Measurements from ENCODE around the gene PRMT7. TPM values are rescaled to one million over a fixed set of nuclear protein-coding genes. Genes with fewer than 3 reads are reported as not detected.

Gene PRMT7
- total and polyA plus RNA-seq, 8 donors: 29.0 to 66.3 (median 52.6) TPM

DNA sequence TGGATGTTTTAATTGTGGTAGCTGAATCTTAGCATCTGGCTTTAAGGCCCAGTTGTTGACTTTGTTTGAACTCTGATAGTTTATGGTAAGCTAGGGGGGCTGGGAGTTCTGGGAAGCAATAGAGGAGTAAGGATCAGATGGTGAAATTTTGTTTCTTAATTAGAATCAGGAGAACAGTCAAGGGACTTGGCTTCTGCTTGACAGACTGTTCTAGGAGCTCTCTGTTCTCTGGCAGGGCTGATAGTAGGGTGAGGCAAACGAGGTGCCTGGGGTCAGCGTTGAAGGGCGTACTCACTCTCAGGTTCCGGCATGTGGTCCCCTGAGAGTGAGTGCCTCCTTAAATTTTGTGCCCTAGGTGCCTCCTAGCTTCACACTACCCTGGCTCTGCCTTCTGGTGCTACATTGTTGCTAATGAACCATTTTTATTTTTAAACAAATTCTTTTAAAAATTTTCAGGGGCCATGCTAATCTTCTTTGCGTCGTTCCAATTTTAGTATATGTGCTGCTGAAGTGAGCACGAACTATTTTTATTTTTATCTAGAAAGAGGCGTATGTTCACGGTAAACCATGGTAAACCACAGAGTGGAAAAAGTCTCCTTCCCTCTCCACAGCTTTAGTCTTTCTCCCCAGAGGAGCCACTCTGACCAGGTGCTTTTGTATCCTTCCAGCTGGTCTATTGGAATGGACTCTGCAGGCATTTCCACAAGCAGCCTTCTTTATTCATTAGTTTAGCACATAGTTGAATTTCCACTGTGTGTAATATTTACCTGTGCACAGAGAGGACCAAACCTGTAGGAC, 26.8 kb upstream of the PRMT7 start:
- TF ChIP-seq CTCF (IDR thresholded peaks at IDR 0.05): no peak
- DNase-seq: no peak
- intact Hi-C loops (cut with DNase I): no loop called here
- peak overlapping the region; percentile 11 to 81 for H3K27ac ChIP-seq
- no peaks in the 10 kb centered on the region for H3K27me3 ChIP-seq
- no peak for ATAC-seq
- H3K9me3 ChIP-seq: no peaks in the 10 kb centered on the region
- H3K36me3 ChIP-seq: peaks cover 0 to 30% of the 10 kb centered on the region in 2 donors
- H3K4me1 ChIP-seq: peaks cover 10 to 60% of the 10 kb centered on the region in 2 donors
- H3K4me3 ChIP-seq: no peak overlapping the region

DNA sequence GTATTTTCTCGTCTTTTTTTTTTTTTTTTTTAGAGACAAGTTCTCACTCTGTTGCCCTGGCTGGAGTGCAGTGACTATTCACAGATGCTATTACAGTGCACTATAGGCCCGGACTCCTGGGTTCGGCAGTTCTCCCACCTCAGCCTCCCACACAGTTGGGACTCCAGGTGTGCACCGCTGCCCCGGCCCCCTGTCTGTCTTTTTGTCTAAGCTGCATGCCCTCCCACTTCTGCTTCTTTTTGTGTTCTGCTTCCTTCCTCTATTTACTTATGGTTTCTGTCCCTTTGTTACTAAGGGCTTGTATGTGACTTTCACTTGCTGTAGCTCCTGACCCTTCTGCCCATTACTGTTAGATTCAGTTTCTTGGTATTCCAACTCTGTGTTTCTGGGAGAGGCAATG, 26.0 kb upstream of the PRMT7 start:
- DNase-seq (no peak), ATAC-seq (peak; percentile 31)
- no peak for TF ChIP-seq CTCF (IDR thresholded peaks at IDR 0.05)
- H3K4me1 ChIP-seq: peaks cover 12 to 68% of the 10 kb centered on the region in 2 donors
- intact Hi-C loops (cut with DNase I): no loop called here
- H3K27me3 ChIP-seq: no peaks in the 10 kb centered on the region
- H3K4me3 ChIP-seq: no peak overlapping the region
- peaks cover 0 to 28% of the 10 kb centered on the region in 2 donors for H3K36me3 ChIP-seq
- H3K27ac ChIP-seq: peak overlapping the region; percentile 60 to 81
- no peaks in the 10 kb centered on the region for H3K9me3 ChIP-seq

GRCh38 chr16:68285683-68286082, 25.1 kb upstream of the PRMT7 start:
- Histone ChIP-seq H3K4me3 (no peak overlapping the region), H3K9me3 (no peaks in the 10 kb centered on the region), H3K4me1 (peaks cover 13 to 68% of the 10 kb centered on the region in 2 donors), H3K36me3 (peaks cover 0 to 32% of the 10 kb centered on the region in 2 donors), H3K27ac (peak overlapping the region; percentile 60 to 81), H3K27me3 (no peaks in the 10 kb centered on the region)
- ATAC-seq: no peak
- DNase-seq: no peak
- no peak for TF ChIP-seq CTCF (IDR thresholded peaks at IDR 0.05)
- intact Hi-C loops (cut with DNase I): no loop called here

DNA sequence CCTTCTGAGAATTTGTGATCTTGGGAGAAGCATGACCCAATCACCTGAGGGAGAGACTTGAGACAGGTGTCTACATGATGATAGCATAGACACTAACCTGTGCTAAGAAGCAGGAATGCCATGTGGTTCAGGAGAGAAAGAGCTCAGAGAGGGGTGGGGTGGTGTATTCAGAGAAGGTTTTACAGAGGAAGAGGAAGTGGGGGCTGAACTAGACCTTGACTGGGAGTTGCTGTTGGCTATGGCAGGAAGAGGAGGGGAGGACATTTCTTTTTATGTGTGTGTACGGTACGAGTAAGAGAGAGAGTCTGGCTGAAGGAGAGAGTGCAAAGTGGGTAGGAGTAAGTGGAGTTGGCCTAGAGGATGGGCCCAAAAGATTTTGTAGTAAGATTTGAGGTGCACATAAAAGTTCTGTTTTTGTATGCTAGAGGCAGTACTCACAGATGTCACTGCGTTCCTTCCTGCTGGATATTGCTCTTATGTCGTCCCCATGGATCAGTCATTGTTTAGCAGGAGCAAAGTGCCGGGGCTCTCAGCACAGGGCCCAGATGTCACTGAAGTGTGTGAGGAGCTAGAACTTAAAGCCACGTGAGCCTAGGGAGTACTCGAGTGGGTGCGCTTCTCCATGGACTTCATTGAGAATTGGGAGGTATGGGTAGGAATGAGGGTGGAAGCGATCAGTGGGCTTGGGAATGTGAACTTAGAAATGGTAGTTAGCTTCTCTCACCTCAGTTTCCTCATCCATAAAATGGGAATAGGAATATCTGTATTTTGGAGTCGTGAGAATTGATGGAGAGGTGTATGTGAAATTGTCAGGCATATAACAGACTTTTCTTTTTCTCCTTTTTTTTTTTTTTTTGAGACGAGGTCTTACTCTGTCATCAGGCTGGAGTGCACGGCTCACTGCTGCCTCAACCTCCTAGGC, 24.4 kb upstream of the PRMT7 start:
- Histone ChIP-seq H3K27me3 (no peaks in the 10 kb centered on the region), H3K36me3 (peaks cover 0 to 39% of the 10 kb centered on the region in 2 donors), H3K4me3 (no peak overlapping the region), H3K9me3 (no peaks in the 10 kb centered on the region), H3K4me1 (peaks cover 13 to 68% of the 10 kb centered on the region in 2 donors), H3K27ac (peak overlapping the region in 1 of 2 donors; percentile 81)
- no peak for ATAC-seq
- intact Hi-C loops (cut with DNase I): no loop called here
- no peak for TF ChIP-seq CTCF (IDR thresholded peaks at IDR 0.05)
- no peak for DNase-seq
